Prostate gland (tissue), 2 donors: Measurements from ENCODE around the gene NFASC.

Experiments used
- POLR2A ChIP-seq: fragments of 450-650 bp; IDR thresholded peaks from one replicate; pipeline ENCODE4 v1.6.1; 2016; ENCODE audit warnings: antibody characterized with exemption, mild to moderate bottlenecking
- POLR2AphosphoS5 ChIP-seq: sonication (generic); formaldehyde crosslinking; IDR thresholded peaks from one replicate; pipeline ENCODE4 v1.6.1; 2017; ENCODE audit warnings: antibody characterized with exemption
- TF ChIP-seq, protein P1 (sequence below), 4 experiments: fragments of 200-600 bp in 2 of 4; fragments of 450-650 bp in 2 of 4; sonication (generic) in 2 of 4; IDR thresholded peaks; 1 replicate in 3 of 4; 2 replicates in 1 of 4; pipeline ENCODE4 v1.5.1; 2016 to 2019; ENCODE audit warnings: antibody characterized with exemption in 4 of 4, mild to moderate bottlenecking in 2 of 4, moderate library complexity in 2 of 4

DNA sequence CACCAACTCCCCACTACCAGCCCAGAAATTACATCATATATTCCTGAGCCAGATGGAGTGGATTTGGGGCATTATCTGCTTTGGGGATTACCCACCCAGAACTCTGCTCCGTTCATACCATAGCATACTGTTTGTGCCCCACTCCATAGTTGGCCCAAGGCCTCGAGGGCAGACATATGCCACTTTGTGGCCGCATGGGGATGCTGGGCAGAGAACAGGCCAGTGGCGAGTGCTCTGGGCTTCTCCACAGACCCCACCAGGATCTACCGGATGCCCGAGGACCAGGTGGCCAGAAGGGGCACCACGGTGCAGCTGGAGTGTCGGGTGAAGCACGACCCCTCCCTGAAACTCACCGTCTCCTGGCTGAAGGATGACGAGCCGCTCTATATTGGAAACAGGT, 104.4 kb downstream of the NFASC start:
- TF ChIP-seq, protein P1, sequence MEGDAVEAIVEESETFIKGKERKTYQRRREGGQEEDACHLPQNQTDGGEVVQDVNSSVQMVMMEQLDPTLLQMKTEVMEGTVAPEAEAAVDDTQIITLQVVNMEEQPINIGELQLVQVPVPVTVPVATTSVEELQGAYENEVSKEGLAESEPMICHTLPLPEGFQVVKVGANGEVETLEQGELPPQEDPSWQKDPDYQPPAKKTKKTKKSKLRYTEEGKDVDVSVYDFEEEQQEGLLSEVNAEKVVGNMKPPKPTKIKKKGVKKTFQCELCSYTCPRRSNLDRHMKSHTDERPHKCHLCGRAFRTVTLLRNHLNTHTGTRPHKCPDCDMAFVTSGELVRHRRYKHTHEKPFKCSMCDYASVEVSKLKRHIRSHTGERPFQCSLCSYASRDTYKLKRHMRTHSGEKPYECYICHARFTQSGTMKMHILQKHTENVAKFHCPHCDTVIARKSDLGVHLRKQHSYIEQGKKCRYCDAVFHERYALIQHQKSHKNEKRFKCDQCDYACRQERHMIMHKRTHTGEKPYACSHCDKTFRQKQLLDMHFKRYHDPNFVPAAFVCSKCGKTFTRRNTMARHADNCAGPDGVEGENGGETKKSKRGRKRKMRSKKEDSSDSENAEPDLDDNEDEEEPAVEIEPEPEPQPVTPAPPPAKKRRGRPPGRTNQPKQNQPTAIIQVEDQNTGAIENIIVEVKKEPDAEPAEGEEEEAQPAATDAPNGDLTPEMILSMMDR (IDR thresholded peaks at IDR 0.05), result no peak
- no peak for TF ChIP-seq POLR2A
- TF ChIP-seq POLR2AphosphoS5, result no peak
